HG03025 (cell line): Measurements from ENCODE around the gene GCGR.
"Not testable (repeated sequence)": the region's sequence is repeated elsewhere in the genome, so short reads cannot be mapped to it uniquely, and the experiment has no call there.

Source experiments
- ATAC-seq: cut with Tn5 transposase; IDR thresholded peaks from one replicate; pipeline ENCODE4 v1.9.1; 2021; ENCODE audit warnings: mild to moderate bottlenecking, moderate library complexity; ENCODE audit not compliant: unreplicated experiment, low FRiP score

Gene GCGR

DNA sequence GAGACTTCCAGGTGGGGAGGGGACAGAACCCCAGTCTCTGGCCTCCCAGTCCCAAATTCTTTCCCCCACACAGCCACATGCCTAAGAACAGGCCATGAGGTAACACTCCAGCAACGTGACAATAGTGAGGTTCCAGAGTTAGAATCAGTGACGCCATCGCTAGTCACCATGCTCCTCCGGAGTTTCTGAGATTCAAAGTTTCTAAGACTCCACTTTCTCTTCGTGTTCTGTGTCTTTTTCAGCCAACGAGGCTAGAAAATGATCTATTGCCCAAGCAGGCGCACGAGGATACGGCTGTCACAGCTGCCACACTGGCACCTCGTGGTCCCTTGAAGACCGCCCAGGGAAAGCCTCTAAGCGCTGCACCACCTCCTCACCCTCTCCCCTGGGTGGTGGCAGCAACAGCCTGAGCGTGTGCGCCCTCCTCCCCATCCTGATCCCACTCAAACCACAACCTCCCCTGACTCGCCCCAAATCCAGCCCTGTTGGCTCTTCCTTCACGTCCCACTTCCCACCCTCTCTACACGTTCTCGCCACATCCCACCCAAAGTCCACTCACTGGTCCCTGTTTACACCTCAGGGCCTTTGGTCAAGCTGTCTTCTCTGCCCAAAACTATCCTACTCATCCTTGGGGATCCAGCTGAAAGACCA lies 28.1 kb downstream of the GCGR start:
- ATAC-seq = no peak

DNA sequence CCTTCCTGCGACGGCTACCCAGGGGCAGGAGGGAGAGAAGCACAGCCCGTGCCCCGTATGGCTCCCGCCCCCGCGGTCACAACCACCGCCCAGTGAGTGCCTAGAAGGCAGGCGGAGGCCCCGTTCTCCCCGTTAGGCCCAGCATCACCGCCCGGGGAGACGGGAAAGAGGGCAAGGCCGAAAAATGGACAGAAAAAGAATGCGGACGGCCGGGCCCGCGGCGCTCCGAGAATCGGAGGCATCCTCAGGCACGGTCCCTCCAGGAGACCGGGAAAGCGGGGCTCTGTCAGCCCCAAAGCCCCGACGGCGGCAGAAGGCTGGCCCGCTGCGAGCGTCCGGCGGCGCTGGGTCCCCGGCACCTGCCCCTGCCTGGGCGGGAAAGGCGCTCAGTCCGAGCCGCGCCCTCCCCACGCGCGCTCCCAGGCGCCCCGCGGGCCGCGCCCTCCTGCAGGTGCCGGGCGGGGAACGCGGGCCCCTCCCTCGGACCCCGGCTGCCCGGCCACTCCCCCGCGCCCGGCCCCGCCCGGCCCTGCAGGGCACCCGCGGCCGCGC lies 28.7 kb downstream of the GCGR start:
- no peak for ATAC-seq

DNA sequence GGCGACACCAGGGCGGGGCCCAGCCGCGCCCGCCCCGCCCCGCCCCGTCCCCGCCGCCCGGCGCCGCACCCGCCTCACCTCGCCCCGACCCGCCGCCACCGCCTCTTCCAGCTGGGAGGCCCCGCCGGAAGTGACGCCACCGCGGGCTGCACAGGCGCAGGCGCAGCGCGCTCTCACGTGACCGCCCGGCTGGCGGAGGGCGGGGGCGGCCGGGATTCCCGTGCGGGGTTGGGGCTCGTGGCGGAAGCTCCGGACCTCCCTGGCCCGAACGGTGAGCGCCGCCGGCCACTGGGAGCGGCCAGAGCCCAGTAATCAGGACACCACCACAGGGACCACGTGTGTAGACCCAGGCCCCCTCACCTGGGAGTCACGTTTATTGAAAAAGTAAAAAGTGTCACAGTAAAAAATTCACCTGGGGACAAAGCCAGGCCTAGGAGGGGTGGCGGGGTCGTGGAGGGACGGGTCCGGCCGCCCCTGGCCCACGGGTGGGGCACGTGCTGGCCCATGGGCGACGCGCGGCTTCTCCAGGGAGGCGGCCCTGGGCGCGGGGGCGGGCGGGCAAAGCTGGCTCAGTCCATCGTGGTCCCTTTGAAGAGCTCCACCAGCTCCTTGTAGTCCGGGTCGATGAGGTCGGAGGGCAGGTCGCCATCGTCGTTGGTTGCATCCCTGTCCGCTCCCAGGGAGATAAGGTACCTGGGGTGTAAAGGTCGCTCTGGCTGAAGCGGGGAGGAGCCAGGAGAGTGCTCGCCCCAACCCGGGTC lies 29.4 kb downstream of the GCGR start, which contains the start of gene MCRIP1:
Gene MCRIP1 (minus strand): TSS at position 132 of the 761 bp plus-strand sequence. CDS start 8,785 bp downstream, outside the sequence.
- peak; percentile 58 for ATAC-seq

DNA sequence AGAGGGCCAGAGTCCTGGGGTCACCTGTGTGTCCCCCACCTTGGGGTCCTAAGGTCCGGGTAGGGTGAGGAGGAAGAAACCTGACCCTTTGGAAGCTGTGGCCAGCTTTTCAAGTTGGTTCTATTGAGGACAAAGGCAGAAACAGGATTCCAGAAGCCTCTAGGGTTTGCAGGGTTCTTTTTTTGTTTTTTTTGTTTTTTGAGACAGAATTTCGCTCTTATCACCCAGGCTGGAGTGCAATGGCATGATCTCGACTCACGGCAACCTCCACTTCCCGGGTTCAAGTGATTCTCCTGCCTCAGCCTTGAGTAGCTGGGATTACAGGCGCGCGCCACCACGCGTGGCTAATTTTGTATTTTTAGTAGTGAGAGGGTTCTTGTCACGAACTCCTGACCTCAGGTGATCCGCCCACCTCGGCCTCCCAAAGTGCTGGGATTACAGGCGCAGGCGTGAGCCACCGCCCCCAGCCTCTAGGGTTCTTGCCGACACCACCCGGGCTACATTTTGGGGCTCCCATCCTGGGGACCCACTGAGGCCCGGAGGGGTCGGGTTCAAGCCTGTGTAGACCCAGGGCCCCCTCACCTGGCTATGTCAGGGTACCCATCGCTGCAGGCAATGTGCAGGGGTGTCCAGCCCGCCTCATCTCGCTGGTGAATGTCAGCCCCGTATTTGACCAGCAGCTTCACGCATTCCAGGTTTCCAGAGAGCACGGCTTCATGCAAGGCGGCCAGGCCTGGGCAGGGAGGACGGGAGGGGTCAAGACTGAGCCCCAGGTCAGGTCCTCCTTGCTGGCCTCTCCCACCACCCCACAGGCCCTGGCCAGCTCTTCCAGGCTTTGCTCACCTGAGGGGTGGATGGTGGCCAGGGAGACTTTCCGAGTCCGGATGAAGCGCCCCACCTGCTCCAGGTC lies 30.2 kb downstream of the GCGR start:
- ATAC-seq = no peak

DNA sequence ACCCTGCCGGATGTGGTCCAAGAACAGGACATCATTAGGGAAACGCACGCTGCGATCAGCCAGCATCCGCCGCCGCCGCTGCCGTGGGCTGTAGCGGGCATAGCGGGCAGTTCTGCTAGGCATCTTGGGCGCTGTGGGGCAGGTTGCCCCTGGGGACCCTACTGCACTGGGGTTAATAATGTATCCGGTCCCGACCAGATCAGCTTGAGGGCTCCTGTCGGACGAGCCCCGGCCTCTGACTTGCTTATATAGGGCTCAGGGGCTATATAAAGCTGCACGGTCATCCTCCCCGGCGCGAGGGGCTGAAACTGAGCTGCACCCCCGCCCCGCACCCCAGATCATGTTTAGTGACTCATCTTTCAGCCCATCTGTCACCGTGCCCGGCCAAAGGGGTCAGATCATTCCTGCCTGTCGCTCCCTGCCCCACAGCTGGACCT lies 30.9 kb downstream of the GCGR start, which contains the start of gene PPP1R27:
Gene PPP1R27 (minus strand): TSS at position 220 of the 437 bp plus-strand sequence. CDS start 97 bp downstream, at position 123.
- ATAC-seq = no peak

DNA sequence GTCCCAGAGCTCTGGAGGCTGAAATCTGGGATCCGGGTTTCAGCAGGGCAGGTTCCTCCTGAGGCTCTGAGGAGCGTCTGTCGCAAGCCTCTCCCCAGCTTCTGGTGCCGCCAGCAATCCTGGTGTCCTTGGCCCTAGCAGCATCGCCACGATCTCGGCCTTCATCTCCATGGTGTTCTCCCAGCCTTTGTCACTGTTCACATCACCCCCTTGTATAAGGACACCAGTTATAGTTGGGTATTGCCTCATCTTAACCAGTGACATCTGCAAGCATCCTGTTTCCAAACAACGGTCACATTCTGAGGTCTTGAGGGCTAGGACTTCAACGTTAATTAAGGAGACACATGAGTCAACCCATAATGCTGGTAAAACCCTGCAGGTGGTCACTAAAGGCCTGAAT lies 33.7 kb downstream of the GCGR start:
- ATAC-seq = no peak

DNA sequence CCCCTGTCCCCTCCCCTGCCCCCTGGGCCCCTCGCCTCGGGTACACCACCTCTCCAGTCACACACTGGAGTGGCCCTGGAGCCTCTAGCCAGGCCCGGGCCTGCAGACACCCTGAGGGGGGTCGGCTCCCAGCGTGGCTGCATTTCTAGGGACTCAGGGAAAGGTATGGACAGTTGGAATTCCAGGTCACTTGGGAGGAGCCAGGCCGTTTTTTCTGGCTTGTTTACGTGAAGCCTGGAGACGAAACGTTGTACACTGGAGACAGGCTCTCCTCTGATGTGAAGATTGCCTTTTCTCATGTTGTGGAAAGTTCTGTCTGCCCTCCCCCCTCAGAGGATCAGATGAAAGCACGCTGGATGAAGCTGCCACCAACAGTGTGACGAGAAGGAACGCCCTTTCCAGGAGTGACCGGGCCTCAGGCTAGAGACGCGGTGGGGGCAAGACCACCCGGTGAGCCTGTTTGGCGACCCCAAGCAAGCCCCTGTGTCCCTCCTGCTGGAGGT lies 34.9 kb downstream of the GCGR start:
- ATAC-seq = no peak

DNA sequence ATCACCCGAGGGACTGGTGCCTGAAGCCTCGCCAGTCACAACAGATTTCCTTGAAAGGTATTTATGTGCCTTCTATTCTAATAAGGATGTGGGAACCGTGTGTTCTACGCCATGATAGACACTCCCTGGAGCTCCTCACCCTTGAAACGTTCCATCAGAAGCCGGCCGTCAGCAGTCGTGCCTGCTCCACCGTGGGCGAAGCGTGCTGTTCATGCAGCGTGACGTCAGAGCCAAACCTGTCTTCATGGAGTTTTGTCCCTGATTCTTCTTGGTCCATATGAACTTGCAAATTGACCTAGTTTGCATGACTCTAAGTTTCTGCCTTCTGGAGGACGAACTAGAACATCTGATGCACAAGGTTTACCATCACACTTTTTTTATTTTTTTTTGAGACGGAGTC lies 35.4 kb downstream of the GCGR start:
- ATAC-seq = no peak

DNA sequence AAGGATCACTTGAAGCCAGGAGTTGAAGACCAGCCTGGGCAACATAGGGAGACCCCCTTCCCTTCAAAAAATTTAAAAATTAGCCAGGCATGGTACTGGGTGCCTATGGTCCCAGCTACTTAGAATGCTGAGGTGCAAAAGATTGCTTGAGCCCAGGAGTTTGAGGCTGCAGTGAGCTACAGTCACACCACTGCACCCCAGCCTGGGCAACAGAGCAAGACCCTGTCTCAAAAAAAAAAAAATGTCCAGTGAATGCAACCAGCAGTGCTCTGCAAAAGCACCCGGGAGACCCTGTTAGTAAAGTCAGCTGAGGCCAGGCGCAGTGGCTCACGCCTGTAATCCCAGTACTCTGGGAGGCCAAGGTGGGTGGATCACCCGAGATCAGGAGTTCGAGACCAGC lies 36.1 kb downstream of the GCGR start:
- not testable (repeated sequence) for ATAC-seq

DNA sequence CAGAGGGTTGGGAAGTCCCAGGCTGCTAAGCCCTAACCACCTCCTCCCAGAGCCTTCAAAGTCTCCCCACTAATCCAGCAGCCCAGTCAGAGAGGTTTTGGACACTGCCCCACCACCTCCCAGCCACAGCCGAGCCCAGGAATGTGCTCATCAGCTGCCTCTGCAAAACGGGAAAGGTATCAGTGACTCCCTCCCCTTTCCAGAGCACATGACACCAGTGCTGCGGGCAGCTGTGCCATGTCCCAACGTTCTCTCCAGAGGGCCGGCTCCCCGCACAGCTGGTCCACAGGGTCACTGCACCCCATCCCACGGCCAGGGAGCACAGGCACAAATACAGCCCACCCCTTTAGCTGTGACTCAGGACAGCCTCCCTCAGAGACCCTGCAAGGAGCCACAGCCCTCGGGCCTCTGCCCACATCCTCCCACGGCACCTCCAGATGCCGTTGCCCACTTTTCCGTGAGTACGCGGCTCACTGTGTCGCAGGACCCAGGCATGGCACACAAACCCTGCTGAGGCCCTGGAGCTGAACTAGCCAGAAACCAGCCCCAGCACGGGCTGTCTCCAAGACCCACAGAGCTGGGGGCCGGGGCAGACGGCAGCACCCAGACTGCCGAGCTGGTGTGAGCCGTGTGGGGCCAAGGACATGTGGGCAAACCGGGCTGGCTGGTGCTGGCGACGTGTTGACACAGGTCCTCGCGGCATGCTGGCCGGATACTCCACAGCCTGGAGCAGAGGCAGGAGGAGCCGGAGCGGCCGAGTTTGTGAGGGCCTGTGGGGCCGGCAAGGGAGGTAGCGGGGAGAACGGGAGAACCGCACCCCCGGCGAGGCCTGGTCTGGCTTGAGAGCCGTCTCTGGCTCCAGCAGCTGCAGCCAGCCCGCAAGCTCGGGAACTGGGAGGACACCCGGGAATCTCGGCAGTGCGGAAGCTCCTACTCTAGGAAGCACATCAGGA lies 37.2 kb downstream of the GCGR start:
- ATAC-seq = no peak

DNA sequence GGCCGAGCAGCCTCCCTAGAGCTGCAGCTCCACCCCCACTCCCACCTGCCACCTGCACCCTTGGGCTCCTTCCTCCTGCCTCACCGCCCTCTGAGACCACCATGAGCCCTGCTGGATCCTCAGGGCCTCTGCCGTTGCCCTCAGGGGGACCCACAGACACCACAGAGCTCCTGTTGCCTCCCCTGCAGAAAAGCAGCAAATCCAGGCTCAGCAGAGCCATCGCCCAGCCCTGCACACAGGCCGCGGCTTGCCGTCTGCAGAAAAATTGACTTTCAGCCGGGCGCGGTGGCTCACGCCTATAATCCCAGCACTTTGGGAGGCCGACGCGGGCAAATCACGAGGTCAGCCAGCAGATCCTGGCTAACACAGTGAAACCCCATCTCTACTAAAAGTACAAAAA lies 37.9 kb downstream of the GCGR start:
- ATAC-seq = no peak

DNA sequence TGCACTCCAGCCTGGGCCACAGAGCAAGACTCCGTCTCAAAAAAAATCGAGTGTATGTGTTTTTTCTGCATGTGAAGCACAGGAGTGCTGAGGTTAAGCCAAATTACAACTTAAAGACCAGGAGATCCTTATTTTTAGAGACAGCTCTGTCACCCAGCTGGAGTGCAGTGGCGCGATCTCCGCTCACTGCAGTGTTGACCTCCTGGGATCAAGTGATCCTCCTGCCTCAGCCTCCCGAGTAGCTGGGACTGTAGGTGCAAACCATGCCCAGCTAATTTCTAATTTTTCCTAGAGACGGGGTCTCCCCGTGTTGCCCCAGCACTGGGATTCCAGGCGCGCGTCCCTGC lies 38.4 kb downstream of the GCGR start:
- ATAC-seq = no peak

DNA sequence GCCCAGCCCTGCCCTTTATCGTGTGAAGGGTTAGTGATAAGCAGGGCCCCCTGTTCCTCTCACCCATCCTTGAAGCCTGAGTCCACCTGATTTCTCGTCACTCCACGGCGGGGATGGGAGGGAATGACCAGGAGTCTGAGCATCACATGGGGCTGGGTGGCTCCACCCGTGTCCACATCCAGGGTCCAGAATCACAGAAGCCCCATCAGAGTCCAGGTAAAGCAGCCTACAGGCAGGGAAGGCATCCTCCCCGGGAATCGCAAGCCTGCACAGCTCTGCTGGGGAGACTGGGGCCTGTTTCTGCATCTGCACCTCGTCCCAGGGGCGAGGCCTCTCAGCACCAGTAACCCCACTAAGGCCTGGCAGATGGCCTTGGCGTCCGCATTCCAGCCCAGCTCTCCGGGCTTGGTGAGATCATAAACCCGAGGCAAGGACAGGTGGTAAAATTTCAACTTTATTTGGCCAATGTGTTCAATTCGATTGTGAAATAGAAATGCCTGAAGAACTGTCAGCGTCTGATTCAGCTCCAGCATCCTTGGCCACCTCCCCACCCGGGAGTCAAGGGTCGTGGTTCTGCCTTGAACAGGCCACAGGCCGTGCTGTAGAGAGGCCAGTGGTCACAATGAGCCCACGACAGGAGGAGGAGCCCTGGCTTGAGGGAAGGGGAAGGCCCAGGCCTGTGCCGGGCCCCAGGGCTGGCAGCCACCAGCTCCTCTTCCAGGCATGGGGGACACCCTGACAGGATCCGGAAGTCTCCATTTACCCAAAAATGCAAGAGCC lies 39.0 kb downstream of the GCGR start:
- no peak for ATAC-seq

DNA sequence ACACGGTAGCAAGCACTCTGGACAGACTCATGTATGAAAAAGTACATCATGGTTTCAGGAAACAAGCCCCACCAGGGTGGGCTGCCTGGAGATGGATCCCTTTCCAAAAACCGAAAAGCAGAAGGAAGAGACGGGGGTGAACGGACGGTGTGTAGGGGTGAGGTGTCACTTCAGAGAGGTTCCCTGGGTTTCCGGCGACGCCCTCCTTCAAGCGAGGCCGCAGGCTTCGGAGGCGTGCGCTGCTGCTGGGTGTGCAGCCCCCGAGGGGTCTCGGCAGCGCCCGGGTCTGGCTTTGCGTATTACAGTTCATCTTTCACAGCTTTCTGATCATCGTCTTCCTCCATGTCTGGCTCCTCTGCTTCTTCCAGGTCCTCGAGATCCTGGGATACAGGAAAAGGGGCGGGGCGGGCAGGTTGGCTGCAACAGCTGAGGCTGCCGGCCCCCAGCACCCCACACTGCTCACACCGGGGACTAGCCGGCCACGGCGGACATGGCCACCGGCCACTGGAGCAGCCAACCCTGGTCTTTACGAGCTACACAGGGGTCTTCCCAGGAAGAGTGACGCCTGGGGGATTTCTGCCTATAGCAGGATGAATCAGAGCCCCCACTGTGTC lies 39.9 kb downstream of the GCGR start:
- ATAC-seq = no peak

DNA sequence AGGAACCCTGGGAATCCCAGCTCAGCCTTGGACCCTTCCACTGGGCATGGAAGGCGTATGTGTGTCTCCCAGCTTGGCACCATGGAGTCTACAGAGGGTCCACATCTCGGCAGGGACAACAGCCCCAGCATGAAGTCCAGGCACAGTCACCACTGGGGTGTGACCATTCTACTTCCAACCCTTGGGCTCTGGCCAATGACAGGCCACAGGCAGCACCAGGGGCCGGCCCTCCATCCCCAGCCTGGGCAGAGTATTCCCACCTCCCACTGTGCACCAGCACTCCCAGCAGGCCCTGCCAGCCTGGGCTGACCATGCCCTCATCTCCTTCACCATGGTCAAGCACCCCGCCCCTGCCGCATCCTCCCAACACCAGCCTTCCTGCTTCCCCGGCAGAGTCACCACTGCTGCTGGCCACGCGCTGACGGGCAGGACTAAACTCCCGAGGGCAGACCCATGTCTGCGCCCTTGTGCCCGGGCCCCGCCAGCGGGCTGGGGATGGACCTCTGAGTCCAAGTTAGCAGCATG lies 40.4 kb downstream of the GCGR start:
- no peak for ATAC-seq

DNA sequence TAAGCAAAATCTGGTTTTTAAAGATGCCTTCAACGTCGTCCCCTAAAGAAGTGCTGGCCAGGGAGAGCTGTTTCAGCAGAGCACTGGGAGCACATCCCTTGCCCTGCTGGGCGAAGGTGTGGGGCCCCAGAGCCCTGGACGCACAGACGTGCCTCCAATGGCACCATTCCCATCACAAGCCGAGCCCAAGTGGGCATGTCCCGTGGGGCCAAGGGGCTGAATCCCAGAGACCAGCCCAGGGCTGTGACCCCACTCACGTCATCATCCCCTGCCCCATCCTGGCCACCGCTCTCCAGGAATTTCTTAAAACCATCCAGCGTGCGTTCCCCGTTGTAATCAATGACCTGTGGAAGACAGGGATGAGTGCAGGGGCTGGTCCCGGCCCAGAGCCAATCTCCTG lies 40.9 kb downstream of the GCGR start:
- ATAC-seq = no peak

DNA sequence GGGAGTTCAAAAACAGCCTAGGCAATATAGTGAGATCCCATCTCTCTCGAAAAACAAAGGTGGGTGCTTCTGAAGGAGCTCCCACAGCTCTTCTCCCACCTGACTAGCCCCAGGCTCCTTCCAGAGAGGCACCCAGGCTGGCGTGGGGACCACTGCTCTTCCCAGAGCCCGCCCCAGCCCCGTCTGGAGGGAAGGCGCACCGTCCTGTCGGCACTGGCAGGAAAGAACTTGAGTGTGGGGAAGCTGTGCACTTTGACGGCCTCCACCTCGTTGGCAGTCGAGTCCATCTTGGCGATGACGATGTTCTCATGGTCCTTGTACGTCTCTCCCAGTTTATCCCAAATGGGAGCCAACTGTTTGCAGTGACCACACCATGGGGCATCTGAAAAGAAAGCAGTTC lies 41.4 kb downstream of the GCGR start:
- no peak for ATAC-seq
